KOPT-K1 (cell line): ENCODE results near the gene TJP3.

Experiments
- H3K27ac ChIP-seq: fragments of 200-600 bp; sonication (generic); 2 replicates; pipeline ENCODE4 v1.5.1; 2016; ENCODE audit warnings: antibody characterized with exemption, mild to moderate bottlenecking, low read depth, low read length; ENCODE audit not compliant: poor library complexity, severe bottlenecking
- H3K36me3 ChIP-seq: fragments of 200-600 bp; sonication (generic); 2 replicates; pipeline ENCODE4 v1.5.1; 2017; ENCODE audit warnings: antibody characterized with exemption, mild to moderate bottlenecking, low read length, moderate library complexity; ENCODE audit not compliant: insufficient read depth
- H3K9me3 ChIP-seq: fragments of 200-600 bp; sonication (generic); 2 replicates; pipeline ENCODE4 v1.5.1; 2017; ENCODE audit warnings: antibody characterized with exemption, low read length, mild to moderate bottlenecking; ENCODE audit not compliant: insufficient read depth, poor library complexity, severe bottlenecking

The TJP3 gene

GRCh38 chr19:3693025-3693925 lies 14.9 kb upstream of the TJP3 start:
- no peaks in the 10 kb centered on the region for H3K9me3 ChIP-seq
- no peaks in the 10 kb centered on the region for H3K36me3 ChIP-seq
- H3K27ac ChIP-seq, result no peak overlapping the region

GRCh38 chr19:3694361-3695123 lies 13.6 kb upstream of the TJP3 start:
- no peaks in the 10 kb centered on the region for H3K9me3 ChIP-seq
- H3K36me3 ChIP-seq, result no peaks in the 10 kb centered on the region
- no peak overlapping the region for H3K27ac ChIP-seq

GRCh38 chr19:3695124-3695733 lies 13.0 kb upstream of the TJP3 start:
- H3K9me3 ChIP-seq, result no peaks in the 10 kb centered on the region
- no peak overlapping the region for H3K27ac ChIP-seq
- no peaks in the 10 kb centered on the region for H3K36me3 ChIP-seq

GRCh38 chr19:3695986-3696659 lies 12.1 kb upstream of the TJP3 start:
- Histone ChIP-seq H3K36me3 (no peaks in the 10 kb centered on the region), H3K27ac (no peak overlapping the region), H3K9me3 (no peaks in the 10 kb centered on the region)

- Histone ChIP-seq H3K27ac (no peak overlapping the region), H3K9me3 (no peaks in the 10 kb centered on the region), H3K36me3 (no peaks in the 10 kb centered on the region)
These were observed 11.6 kb upstream of the TJP3 start for GRCh38 chr19:3696660-3696995.

GRCh38 chr19:3697094-3697493 lies 11.1 kb upstream of the TJP3 start:
- H3K9me3 ChIP-seq, result no peaks in the 10 kb centered on the region
- no peak overlapping the region for H3K27ac ChIP-seq
- H3K36me3 ChIP-seq, result no peaks in the 10 kb centered on the region

GRCh38 chr19:3697671-3698385 lies 10.4 kb upstream of the TJP3 start:
- Histone ChIP-seq H3K27ac (no peak overlapping the region), H3K9me3 (no peaks in the 10 kb centered on the region), H3K36me3 (no peaks in the 10 kb centered on the region)

GRCh38 chr19:3698386-3698950 lies 9.7 kb upstream of the TJP3 start:
- Histone ChIP-seq H3K27ac (no peak overlapping the region), H3K9me3 (no peaks in the 10 kb centered on the region), H3K36me3 (no peaks in the 10 kb centered on the region)

GRCh38 chr19:3698974-3699740 lies 9.0 kb upstream of the TJP3 start:
- H3K36me3 ChIP-seq, result no peaks in the 10 kb centered on the region
- peak overlapping the region; percentile 46 for H3K27ac ChIP-seq
- H3K9me3 ChIP-seq, result no peaks in the 10 kb centered on the region

- H3K9me3 ChIP-seq, result no peaks in the 10 kb centered on the region
- no peaks in the 10 kb centered on the region for H3K36me3 ChIP-seq
- peak overlapping the region; percentile 46 for H3K27ac ChIP-seq
These were observed 8.4 kb upstream of the TJP3 start for GRCh38 chr19:3699741-3700241.

- no peaks in the 10 kb centered on the region for H3K36me3 ChIP-seq
- H3K27ac ChIP-seq, result peak within 1 kb of the TSS; percentile 46
- H3K9me3 ChIP-seq, result no peaks in the 10 kb centered on the region
These were observed 7.7 kb upstream of the TJP3 start, which contains the start of gene PIP5K1C for GRCh38 chr19:3700242-3701032. PIP5K1C (minus strand) TSS chr19:3700468; CDS start chr19:3700390, 78 bp downstream.

GRCh38 chr19:3701200-3701599 lies 7.0 kb upstream of the TJP3 start:
- H3K27ac ChIP-seq, result no peak overlapping the region
- no peaks in the 10 kb centered on the region for H3K9me3 ChIP-seq
- no peaks in the 10 kb centered on the region for H3K36me3 ChIP-seq

GRCh38 chr19:3707868-3708206 lies 347 bp upstream of the TJP3 start:
- H3K27ac ChIP-seq, result no peak overlapping the region

More at GRCh38 chr19:3707868-3708206, 347 bp upstream of the TJP3 start:
- Histone ChIP-seq H3K36me3 (no peaks in the 10 kb centered on the region), H3K9me3 (no peaks in the 10 kb centered on the region)
